K562 (cell line): Measurements from ENCODE around the gene MAK. TPM values are rescaled to one million over a fixed set of nuclear protein-coding genes. Genes with fewer than 3 reads are reported as not detected.

Experiments
- ATAC-seq: fragments of 200-7000 bp; cut with Tn5 transposase; 3 replicates; pipeline ENCODE4 v1.9.1; 2020; ENCODE audit warnings: moderate library complexity
- BruUV-seq: library from RNA; stranded (reverse); fragments of 400-500 nt; replicated peaks from 2 replicates; lab custom pipeline; 2021; lab: Mats Ljungman, UMichigan
- CTCF ChIA-PET: fragments of 300-600 bp; formaldehyde crosslinking; extraction: SDS; loops from one replicate; lab custom pipeline; 2021; ENCODE audit warnings: low intra/inter-chr PET ratio; lab: Yijun Ruan, JAX
- POLR2A ChIA-PET: fragments of 300-600, 350-650 bp; sonication (Branson Sonifier 250); formaldehyde crosslinking; extraction: SDS; loops from one replicate; lab custom pipeline; 2021; ENCODE audit warnings: antibody characterized with exemption, inconsistent platforms; lab: Yijun Ruan, JAX
- DNase-seq, 4 experiments: peaks; one replicate each; pipeline versions ENCODE4 v3.0.0 to v3.0.0-alpha.2; 2011 to 2018; ENCODE audit warnings: low spot score in 3 of 4, mixed read lengths in 3 of 4; ENCODE audit errors: extremely low read depth in 1 of 4
- FAIRE-seq: peaks from 2 replicates; lab custom pipeline; 2011; peaks lifted over from hg19 to GRCh38; lab: Jason Lieb, UNC
- H2AFZ ChIP-seq: 2 replicates; pipeline ENCODE4 v1.6.0; 2011; ENCODE audit warnings: low read depth, low read length, control low read depth, inconsistent platforms
- H3K27ac ChIP-seq: fragments of 200-600 bp; 3 replicates; pipeline ENCODE4 v1.8.0; 2011; ENCODE audit warnings: low read depth, mild to moderate bottlenecking, control low read depth, inconsistent platforms, low read length, moderate library complexity, mixed read lengths; ENCODE audit errors: extremely low read depth
- H3K27me3 ChIP-seq, 2 experiments: fragments of 300-600 bp in 1 of 2; 2 replicates in 1 of 2; 3 replicates in 1 of 2; pipeline versions ENCODE4 v1.6.0 to v1.8.0; 2011; ENCODE audit warnings: inconsistent platforms in 2 of 2, low read length in 2 of 2, mild to moderate bottlenecking in 1 of 2, mixed read lengths in 1 of 2, moderate library complexity in 1 of 2; ENCODE audit not compliant: control insufficient read depth in 2 of 2, insufficient read depth in 2 of 2
- H3K36me3 ChIP-seq: fragments of 300-600 bp; 3 replicates; pipeline ENCODE4 v1.8.0; 2011; ENCODE audit warnings: mild to moderate bottlenecking, low read length, inconsistent platforms; ENCODE audit not compliant: control insufficient read depth, insufficient read depth
- H3K4me1 ChIP-seq, 2 experiments: fragments of 200-600 bp in 1 of 2; replicated peaks in 1 of 2; 2 replicates in 1 of 2; 3 replicates in 1 of 2; pipeline versions ENCODE4 v1.5.1 to v1.8.0; 2011; ENCODE audit warnings: inconsistent platforms in 2 of 2, low read length in 2 of 2, mild to moderate bottlenecking in 1 of 2, mixed read lengths in 1 of 2, moderate library complexity in 1 of 2; ENCODE audit not compliant: control insufficient read depth in 2 of 2, insufficient read depth in 2 of 2
- H3K4me2 ChIP-seq: 2 replicates; pipeline ENCODE4 v1.6.1; 2011; ENCODE audit warnings: low read length, control low read depth, inconsistent platforms, mixed read lengths; ENCODE audit not compliant: insufficient read depth
- H3K4me3 ChIP-seq: fragments of 200-600 bp; sonication (generic), shearing (Covaris generic); 2 replicates; pipeline ENCODE4 v1.5.1; 2016; ENCODE audit warnings: control low read depth, inconsistent platforms
- H3K79me2 ChIP-seq: fragments of 200-600 bp; 3 replicates; pipeline ENCODE4 v1.8.0; 2011; ENCODE audit warnings: low read length, inconsistent platforms; ENCODE audit not compliant: control insufficient read depth, insufficient read depth
- H3K9ac ChIP-seq, 2 experiments: 2 replicates each; pipeline versions ENCODE4 v1.6.0 to v1.6.1; 2011; ENCODE audit warnings: low read depth in 2 of 2, low read length in 2 of 2, control low read depth in 1 of 2, inconsistent platforms in 1 of 2, mild to moderate bottlenecking in 1 of 2, mixed read lengths in 1 of 2; ENCODE audit not compliant: insufficient read depth in 1 of 2
- H3K9me1 ChIP-seq: one replicate; pipeline ENCODE4 v1.6.0; 2011; ENCODE audit warnings: inconsistent platforms, mild to moderate bottlenecking, low read length, moderate library complexity; ENCODE audit not compliant: control insufficient read depth, insufficient read depth
- H3K9me3 ChIP-seq: replicated peaks from 2 replicates; pipeline ENCODE4 v1.5.1; 2011; ENCODE audit warnings: low read depth, low read length, inconsistent platforms; ENCODE audit not compliant: control insufficient read depth, insufficient read depth
- H4K20me1 ChIP-seq: replicated peaks from 2 replicates; pipeline ENCODE4 v1.6.1; 2011; ENCODE audit warnings: low read length, inconsistent platforms, mixed read lengths; ENCODE audit not compliant: control insufficient read depth, insufficient read depth
- CEBPG ChIP-seq, 3 experiments: fragments of 200-800 bp in 1 of 3; sonication (Bioruptor generic) in 1 of 3; sonication (generic) in 1 of 3; formaldehyde crosslinking in 1 of 3; IDR thresholded peaks in 2 of 3; conservative IDR thresholded peaks in 1 of 3; 2 replicates each; pipeline versions ENCODE4 v1.6.1 to v1.8.0; 2016 to 2022; ENCODE audit warnings: missing compliant biosample characterization in 2 of 3, missing genetic modification characterization in 2 of 3, mild to moderate bottlenecking in 1 of 3, missing genetic modification reagents in 1 of 3
- DMBX1 ChIP-seq: fragments of 250-450 bp; sonication (Bioruptor Pico); IDR thresholded peaks from 2 replicates; pipeline ENCODE4 v1.8.0; 2022; ENCODE audit warnings: inconsistent platforms, mild to moderate bottlenecking, moderate library complexity, borderline replicate concordance
- ESRRB ChIP-seq: fragments of 250-450 bp; sonication (Bioruptor Pico); IDR thresholded peaks from 2 replicates; pipeline ENCODE4 v1.5.0; 2020; ENCODE audit warnings: mild to moderate bottlenecking, moderate library complexity, borderline replicate concordance
- GABPB1 ChIP-seq: sonication (generic); formaldehyde crosslinking; IDR thresholded peaks from 2 replicates; pipeline ENCODE4 v1.8.0; 2022; ENCODE audit warnings: mild to moderate bottlenecking, missing genetic modification reagents
- GTF2B ChIP-seq: IDR thresholded peaks from 2 replicates; pipeline ENCODE4 v1.6.1; 2011; ENCODE audit not compliant: insufficient read length; ENCODE audit errors: extremely low read depth
- HMG20A ChIP-seq: fragments of 450-650 bp; formaldehyde crosslinking; conservative IDR thresholded peaks from 2 replicates; pipeline ENCODE4 v1.4.0; 2020; ENCODE audit warnings: mild to moderate bottlenecking, mixed read lengths
- IRF9 ChIP-seq: fragments of 450-650 bp; IDR thresholded peaks from 2 replicates; pipeline ENCODE4 v1.6.1; 2016; ENCODE audit warnings: missing biosample characterization, missing genetic modification characterization
- MAZ ChIP-seq, 2 experiments: fragments of 450-650 bp in 1 of 2; sonication (generic) in 1 of 2; formaldehyde crosslinking; IDR thresholded peaks in 1 of 2; conservative IDR thresholded peaks in 1 of 2; 2 replicates each; pipeline versions ENCODE4 v1.4.0 to v1.5.0; 2020; ENCODE audit warnings: mild to moderate bottlenecking in 1 of 2, missing genetic modification reagents in 1 of 2
- MITF ChIP-seq: IDR thresholded peaks from 2 replicates; pipeline ENCODE4 v1.6.1; 2014; ENCODE audit warnings: antibody characterized with exemption
- MLLT1 ChIP-seq, 2 experiments: fragments of 450-650 bp; IDR thresholded peaks; 2 replicates each; pipeline ENCODE4 v1.6.1; 2016
- NFIC ChIP-seq: fragments of 450-650 bp; IDR thresholded peaks from 2 replicates; pipeline ENCODE4 v1.6.1; 2017; ENCODE audit warnings: mild to moderate bottlenecking, inconsistent platforms
- OTX1 ChIP-seq: fragments of 450-650 bp; formaldehyde crosslinking; IDR thresholded peaks from 2 replicates; pipeline ENCODE4 v1.4.0; 2022; ENCODE audit warnings: mild to moderate bottlenecking
- SPI1 ChIP-seq: IDR thresholded peaks from 2 replicates; pipeline ENCODE4 v1.6.1; 2011; ENCODE audit warnings: low read depth, low read length, control low read depth, borderline replicate concordance
- U2AF1 ChIP-seq: fragments of 200-400 bp; formaldehyde crosslinking; optimal IDR thresholded peaks from 2 replicates; pipeline ENCODE3; 2017; ENCODE audit warnings: mild to moderate bottlenecking, low read depth, low read length, moderate library complexity
- WHSC1 ChIP-seq: IDR thresholded peaks from one replicate; pipeline ENCODE4 v1.6.1; 2012; ENCODE audit warnings: low read length, control low read depth, inconsistent platforms
- XRCC3 ChIP-seq: fragments of 450-650 bp; IDR thresholded peaks from 2 replicates; pipeline ENCODE4 v1.6.1; 2017; ENCODE audit warnings: mild to moderate bottlenecking, moderate library complexity
- ZNF384 ChIP-seq: IDR thresholded peaks from 2 replicates; pipeline ENCODE4 v1.6.1; 2012; ENCODE audit warnings: low read depth, low read length, improper control_type of control experiment
- ZNF408 ChIP-seq: fragments of 250-450 bp; sonication (Bioruptor Pico); IDR thresholded peaks from 2 replicates; pipeline ENCODE4 v1.4.0; 2020; ENCODE audit warnings: low read depth, mild to moderate bottlenecking, moderate library complexity
- WGBS: fragments of 100-300 bp; shearing (Covaris generic); methylation state at CpG from one replicate; pipeline ENCODE4 v1.1.6; 2016; ENCODE audit warnings: low coverage, mixed read lengths; ENCODE audit not compliant: insufficient coverage; ENCODE audit errors: missing lambda C conversion rate; 5-methylcytosine and 5-hydroxymethylcytosine counted together
- in situ Hi-C: fragments of 300-500 bp; cut with MboI; formaldehyde crosslinking; loops from 4 replicates; pipeline ENCODE4 v1.15.0; 2018; ENCODE audit warnings: inconsistent platforms, mixed read lengths
- intact Hi-C: fragments of 100-400 bp; cut with micrococcal nuclease; formaldehyde crosslinking; loops from 2 replicates; pipeline ENCODE4 v1.14.2; 2022
- polyA plus RNA-seq, 8 experiments: library from polyadenylated mRNA; depleted of rRNA in 4 of 8; stranded (reverse) in 5 of 8; unstranded in 3 of 8; fragments of >200 nt; fragmentation: Nextera tagmentation in 2 of 8; fragmentation: Illumina TruSeq in 1 of 8; extraction: Ambion mirVana in 2 of 8; extraction: Trizol in 1 of 8; gene quantifications; 2 replicates each; pipeline versions ENCODE4 v1.2.1 to v1.2.3, GENCODE V29; 2011 to 2014; ENCODE audit warnings: inconsistent platforms in 1 of 8, missing spikeins in 1 of 8
- total RNA-seq, 7 experiments: library from RNA; depleted of rRNA in 6 of 7; stranded (reverse); fragments of >200 nt in 6 of 7; fragmentation: Illumina TruSeq in 2 of 7; extraction: Trizol in 2 of 7; gene quantifications; 2 replicates each; pipeline versions ENCODE4 v1.2.1 to v1.2.3, GENCODE V29; 2011 to 2021; ENCODE audit warnings: low replicate concordance in 1 of 7

MAK gene
- total and polyA plus RNA-seq, 9 of the 15 experiments (the other 6 are each of a cell fraction or from before 2014, with no cell fraction given), result 0.25 to 1.1 (median 0.53) TPM

GRCh38 chr6:10759884-10760329 lies 78.4 kb downstream of the MAK start:
- Histone ChIP-seq H3K9ac (no peak overlapping the region), H3K4me2 (no peak overlapping the region), H3K4me1 (peaks cover 0 to 11% of the 10 kb centered on the region in 2 experiments; a peak in 3 of 5 replicates), H3K4me3 (no peak overlapping the region), H4K20me1 (no peaks in the 10 kb centered on the region), H3K79me2 (peaks cover 12% of the 10 kb centered on the region; the same call in 2 of the 3 replicates), H3K27ac (no peak overlapping the region), H3K36me3 (peaks cover 55% of the 10 kb centered on the region), H3K9me1 (no peaks in the 10 kb centered on the region), H3K9me3 (no peaks in the 10 kb centered on the region), H2AFZ (no peak overlapping the region), H3K27me3 (no peaks in the 10 kb centered on the region)
- ChIA-PET POLR2A (interaction anchor here (0.7 to 2.1 kb wide), 5 partner anchors 11 to 37 kb away, joined by 3 to 9 read pairs (median 5); partner anchors contain the start of genes TMEM14B and TMEM14C), CTCF (no interaction called here)
- no TSS peak for BruUV-seq
- peak in 1 of 4 experiments; percentile 25 for DNase-seq
- in situ Hi-C loops (no loop called here), intact Hi-C loops (no loop called here)
- WGBS, result 47% methylated on average over 6 of the region's 6 CpGs
- no peak for ATAC-seq
- FAIRE-seq, result no peak
- peak; percentile 26; the same call in 1 of the 2 replicates for TF ChIP-seq NFIC
- no peak for TF ChIP-seq ESRRB (CRISPR knock-in tag)
- no peak for TF ChIP-seq HMG20A (CRISPR knock-in tag)
- TF ChIP-seq IRF9 (tag), result no peak
- no peak for TF ChIP-seq SPI1
- TF ChIP-seq CEBPG (CRISPR knock-in tag; IDR thresholded peaks at IDR 0.05), result no peak
- no peak for TF ChIP-seq CEBPG (tag; conservative IDR thresholded peaks at IDR 0.05 in 1 of 2, IDR thresholded peaks at IDR 0.05 in 1 of 2)
- no peak for TF ChIP-seq DMBX1 (CRISPR knock-in tag)
- no peak for TF ChIP-seq ZNF408 (CRISPR knock-in tag)
- TF ChIP-seq MAZ (CRISPR knock-in tag; conservative IDR thresholded peaks at IDR 0.05 in 1 of 2, IDR thresholded peaks at IDR 0.05 in 1 of 2), result no peak
- TF ChIP-seq OTX1 (CRISPR knock-in tag), result no peak
- no peak for TF ChIP-seq GTF2B
- TF ChIP-seq ZNF384, result no peak
- no peak for TF ChIP-seq MLLT1 (IDR thresholded peaks at IDR 0.05)
- no peak for TF ChIP-seq MITF
- no peak for TF ChIP-seq GABPB1
- no peak for TF ChIP-seq U2AF1
- no peak for TF ChIP-seq WHSC1
- no peak for TF ChIP-seq XRCC3
